Hepatocyte (in vitro differentiated cells): Measurements from ENCODE around the gene CNTN4. TPM values are rescaled to one million over a fixed set of nuclear protein-coding genes. Genes with fewer than 3 reads are reported as not detected.

Source experiments
- DNase-seq: peaks from one replicate; pipeline ENCODE4 v3.0.0-alpha.2; 2016; ENCODE audit warnings: low spot score
- H2AFZ ChIP-seq: fragments of 200-600 bp; sonication (generic); 2 replicates; pipeline ENCODE4 v1.6.0; 2016; ENCODE audit warnings: antibody characterized with exemption, mild to moderate bottlenecking
- H3K27ac ChIP-seq: fragments of 200-600 bp; sonication (generic); 2 replicates; pipeline ENCODE4 v1.5.1; 2016; ENCODE audit warnings: mild to moderate bottlenecking
- H3K27me3 ChIP-seq: fragments of 200-600 bp; sonication (generic); 2 replicates; pipeline ENCODE4 v1.6.1; 2016
- H3K36me3 ChIP-seq: fragments of 200-600 bp; sonication (generic); replicated peaks from 2 replicates; pipeline ENCODE4 v1.5.1; 2016; ENCODE audit warnings: low read depth; ENCODE audit not compliant: insufficient read depth
- H3K4me1 ChIP-seq: fragments of 200-600 bp; sonication (generic); 2 replicates; pipeline ENCODE4 v1.5.1; 2016; ENCODE audit warnings: mild to moderate bottlenecking, moderate library complexity; ENCODE audit not compliant: insufficient read depth
- H3K4me2 ChIP-seq: fragments of 200-600 bp; sonication (generic); 2 replicates; pipeline ENCODE4 v1.6.0; 2016
- H3K4me3 ChIP-seq: fragments of 200-600 bp; sonication (generic); 2 replicates; pipeline ENCODE4 v1.5.1; 2016; ENCODE audit warnings: mild to moderate bottlenecking
- H3K79me2 ChIP-seq: fragments of 200-600 bp; sonication (generic); 2 replicates; pipeline ENCODE4 v1.6.0; 2017; ENCODE audit warnings: mild to moderate bottlenecking
- H3K9me2 ChIP-seq: fragments of 200-600 bp; sonication (generic); replicated peaks from 2 replicates; pipeline ENCODE4 v1.6.0; 2017; ENCODE audit warnings: mild to moderate bottlenecking; ENCODE audit not compliant: insufficient read depth
- H3K9me3 ChIP-seq: fragments of 200-600 bp; sonication (generic); 2 replicates; pipeline ENCODE4 v1.5.1; 2016; ENCODE audit warnings: low read depth, mild to moderate bottlenecking
- H4K20me1 ChIP-seq: fragments of 200-600 bp; sonication (generic); 2 replicates; pipeline ENCODE4 v1.6.0; 2016; ENCODE audit warnings: mild to moderate bottlenecking; ENCODE audit not compliant: insufficient read depth, poor library complexity, severe bottlenecking
- EZH2 ChIP-seq: fragments of 200-600 bp; sonication (generic); IDR thresholded peaks from 2 replicates; pipeline ENCODE4 v1.6.1; 2016; ENCODE audit warnings: antibody characterized with exemption, mild to moderate bottlenecking, borderline replicate concordance
- EZH2phosphoT487 ChIP-seq: fragments of 200-600 bp; sonication (generic); IDR thresholded peaks from one replicate; pipeline ENCODE4 v1.6.1; 2018; ENCODE audit warnings: antibody characterized with exemption, mild to moderate bottlenecking, low read depth, moderate library complexity; ENCODE audit not compliant: unreplicated experiment, severe bottlenecking
- WGBS: methylation state at CpG from one replicate; pipeline ENCODE4 v1.1.6; 2016; ENCODE audit warnings: low lambda C conversion rate; ENCODE audit errors: missing lambda C conversion rate; 5-methylcytosine and 5-hydroxymethylcytosine counted together
- polyA plus RNA-seq: library from polyadenylated mRNA; unstranded; fragments of >200 nt; fragmentation: Nextera tagmentation; extraction: Ambion mirVana; gene quantifications from 2 replicates; pipeline ENCODE4 v1.2.1, GENCODE V29; 2016
- total RNA-seq: library from RNA; depleted of rRNA; stranded (reverse); fragments of >200 nt; gene quantifications from 2 replicates; pipeline ENCODE4 v1.2.3, GENCODE V29; 2014
- TF ChIP-seq, protein P1 (sequence below): fragments of 200-600 bp; sonication (generic); IDR thresholded peaks from 2 replicates; pipeline ENCODE4 v1.5.1; 2016; ENCODE audit warnings: antibody characterized with exemption, mild to moderate bottlenecking; ENCODE audit not compliant: poor library complexity

The CNTN4 gene
- total and polyA plus RNA-seq, 2 experiments from 2014 or later = 17.6 to 30.3 TPM

GRCh38 chr3:2826453-2826852 lies 727.8 kb downstream of the CNTN4 start:
- TF ChIP-seq, protein P1, sequence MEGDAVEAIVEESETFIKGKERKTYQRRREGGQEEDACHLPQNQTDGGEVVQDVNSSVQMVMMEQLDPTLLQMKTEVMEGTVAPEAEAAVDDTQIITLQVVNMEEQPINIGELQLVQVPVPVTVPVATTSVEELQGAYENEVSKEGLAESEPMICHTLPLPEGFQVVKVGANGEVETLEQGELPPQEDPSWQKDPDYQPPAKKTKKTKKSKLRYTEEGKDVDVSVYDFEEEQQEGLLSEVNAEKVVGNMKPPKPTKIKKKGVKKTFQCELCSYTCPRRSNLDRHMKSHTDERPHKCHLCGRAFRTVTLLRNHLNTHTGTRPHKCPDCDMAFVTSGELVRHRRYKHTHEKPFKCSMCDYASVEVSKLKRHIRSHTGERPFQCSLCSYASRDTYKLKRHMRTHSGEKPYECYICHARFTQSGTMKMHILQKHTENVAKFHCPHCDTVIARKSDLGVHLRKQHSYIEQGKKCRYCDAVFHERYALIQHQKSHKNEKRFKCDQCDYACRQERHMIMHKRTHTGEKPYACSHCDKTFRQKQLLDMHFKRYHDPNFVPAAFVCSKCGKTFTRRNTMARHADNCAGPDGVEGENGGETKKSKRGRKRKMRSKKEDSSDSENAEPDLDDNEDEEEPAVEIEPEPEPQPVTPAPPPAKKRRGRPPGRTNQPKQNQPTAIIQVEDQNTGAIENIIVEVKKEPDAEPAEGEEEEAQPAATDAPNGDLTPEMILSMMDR = no peak
- TF ChIP-seq EZH2 (no peak), EZH2phosphoT487 (no peak)
- no peak overlapping the region for H3K27ac ChIP-seq
- no peak overlapping the region for H3K4me2 ChIP-seq
- no peaks in the 10 kb centered on the region for H3K9me2 ChIP-seq
- H3K27me3 ChIP-seq = no peaks in the 10 kb centered on the region
- no peaks in the 10 kb centered on the region for H4K20me1 ChIP-seq
- no peak overlapping the region for H3K4me3 ChIP-seq
- no peaks in the 10 kb centered on the region for H3K4me1 ChIP-seq
- no peaks in the 10 kb centered on the region for H3K36me3 ChIP-seq
- 83% methylated on average over 3 of the region's 3 CpGs for WGBS
- no peaks in the 10 kb centered on the region for H3K9me3 ChIP-seq
- H3K79me2 ChIP-seq = no peaks in the 10 kb centered on the region
- no peak for DNase-seq
- H2AFZ ChIP-seq = no peak overlapping the region

DNA sequence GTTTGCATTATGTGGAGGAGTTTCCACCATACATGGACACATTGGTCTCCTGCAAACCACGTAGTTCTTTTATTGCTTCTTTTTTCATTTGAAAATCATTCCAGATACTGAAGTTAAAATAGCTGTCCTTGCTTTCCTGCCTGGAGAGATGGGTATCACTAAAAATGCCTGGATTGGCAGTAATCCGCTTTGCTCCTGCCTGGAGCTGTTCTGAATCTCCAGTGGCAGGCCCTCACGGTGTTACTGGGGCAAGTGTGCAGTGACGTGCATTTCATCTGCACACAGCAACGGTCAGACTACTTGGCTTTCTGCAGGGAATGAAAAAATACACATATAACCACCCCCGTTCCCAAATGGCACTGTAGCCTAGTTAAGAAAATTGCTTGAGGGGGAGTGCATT lies 738.6 kb downstream of the CNTN4 start:
- no peak for TF ChIP-seq EZH2phosphoT487
- no peak for TF ChIP-seq EZH2
- TF ChIP-seq, protein P1 = no peak
- no peaks in the 10 kb centered on the region for H3K79me2 ChIP-seq
- H3K27me3 ChIP-seq = no peaks in the 10 kb centered on the region
- H3K4me1 ChIP-seq = no peaks in the 10 kb centered on the region
- H4K20me1 ChIP-seq = no peaks in the 10 kb centered on the region
- H3K4me2 ChIP-seq = no peak overlapping the region
- no peaks in the 10 kb centered on the region for H3K9me2 ChIP-seq
- no peaks in the 10 kb centered on the region for H3K9me3 ChIP-seq
- no peak overlapping the region for H3K4me3 ChIP-seq
- WGBS = 40% methylated on average over 6 of the region's 6 CpGs
- no peak overlapping the region for H3K27ac ChIP-seq
- no peaks in the 10 kb centered on the region for H3K36me3 ChIP-seq
- no peak for DNase-seq
- H2AFZ ChIP-seq = no peak overlapping the region

GRCh38 chr3:2837910-2838309 lies 739.2 kb downstream of the CNTN4 start:
- H3K4me2 ChIP-seq = no peak overlapping the region
- WGBS = 41% methylated on average over 4 of the region's 4 CpGs
- no peak overlapping the region for H3K27ac ChIP-seq
- H3K9me3 ChIP-seq = no peaks in the 10 kb centered on the region
- no peaks in the 10 kb centered on the region for H4K20me1 ChIP-seq
- no peaks in the 10 kb centered on the region for H3K4me1 ChIP-seq
- H3K4me3 ChIP-seq = no peak overlapping the region
- TF ChIP-seq, protein P1 = no peak
- no peak for TF ChIP-seq EZH2phosphoT487
- no peak for TF ChIP-seq EZH2
- no peaks in the 10 kb centered on the region for H3K9me2 ChIP-seq
- H3K79me2 ChIP-seq = no peaks in the 10 kb centered on the region
- no peaks in the 10 kb centered on the region for H3K27me3 ChIP-seq
- no peak overlapping the region for H2AFZ ChIP-seq
- no peaks in the 10 kb centered on the region for H3K36me3 ChIP-seq
- DNase-seq = no peak

GRCh38 chr3:2838546-2839157 lies 740.0 kb downstream of the CNTN4 start:
- TF ChIP-seq, protein P1 = no peak
- TF ChIP-seq EZH2 (no peak), EZH2phosphoT487 (no peak)
- Histone ChIP-seq H3K4me3 (no peak overlapping the region), H3K9me3 (no peaks in the 10 kb centered on the region), H4K20me1 (no peaks in the 10 kb centered on the region), H3K79me2 (no peaks in the 10 kb centered on the region), H3K4me1 (no peaks in the 10 kb centered on the region), H3K4me2 (no peak overlapping the region), H3K36me3 (no peaks in the 10 kb centered on the region), H3K27me3 (no peaks in the 10 kb centered on the region), H2AFZ (no peak overlapping the region), H3K27ac (no peak overlapping the region), H3K9me2 (no peaks in the 10 kb centered on the region)
- no peak for DNase-seq
- 45% methylated on average over 6 of the region's 6 CpGs for WGBS
